Measurements from ENCODE around the gene KPNA6. TPM values are rescaled to one million over a fixed set of nuclear protein-coding genes. Genes with fewer than 3 reads are reported as not detected.

KPNA6 gene
- total and polyA plus RNA-seq, 9 of the 15 experiments (the other 6 are each of a cell fraction or from before 2014, with no cell fraction given): 20.1 to 54.6 (median 32.2) TPM

DNA sequence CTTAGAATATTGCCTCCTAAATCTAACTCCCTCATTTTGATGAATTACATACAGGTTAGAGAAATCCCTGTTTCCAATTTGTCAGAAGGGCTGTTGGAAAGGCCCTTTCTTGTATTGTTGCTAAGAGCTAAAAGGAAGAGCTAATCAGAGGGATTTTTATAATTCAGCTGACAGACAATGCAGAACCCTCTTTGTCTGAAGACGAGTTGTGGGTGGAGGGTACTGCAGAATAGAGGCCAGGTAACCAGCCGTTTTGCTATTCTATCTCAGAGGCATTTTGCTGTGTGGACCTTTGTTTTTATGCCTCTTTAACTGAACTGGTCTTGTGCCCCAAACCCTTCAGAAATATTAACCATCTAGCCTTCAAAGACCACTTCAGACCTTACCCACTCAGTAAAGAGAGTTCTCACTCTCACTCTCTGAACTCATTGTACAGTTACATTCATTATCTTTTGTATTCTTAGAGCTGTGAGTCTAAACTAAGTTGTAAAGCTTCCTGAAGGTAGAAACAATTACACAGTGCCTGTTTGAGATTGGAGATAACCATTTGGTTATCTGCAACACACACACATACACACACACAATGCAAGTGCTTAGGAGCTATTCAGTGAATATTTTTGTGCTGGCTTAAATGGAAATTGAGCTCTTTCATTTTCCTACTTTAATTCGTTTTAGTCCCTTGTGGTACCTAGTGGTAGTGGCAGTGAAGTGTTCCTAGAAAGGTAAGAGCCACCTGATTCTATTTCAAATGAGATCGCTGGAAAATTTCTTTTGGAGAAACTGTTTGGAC lies 19.7 kb downstream of the KPNA6 start (continued):
- TF ChIP-seq, protein P1, sequence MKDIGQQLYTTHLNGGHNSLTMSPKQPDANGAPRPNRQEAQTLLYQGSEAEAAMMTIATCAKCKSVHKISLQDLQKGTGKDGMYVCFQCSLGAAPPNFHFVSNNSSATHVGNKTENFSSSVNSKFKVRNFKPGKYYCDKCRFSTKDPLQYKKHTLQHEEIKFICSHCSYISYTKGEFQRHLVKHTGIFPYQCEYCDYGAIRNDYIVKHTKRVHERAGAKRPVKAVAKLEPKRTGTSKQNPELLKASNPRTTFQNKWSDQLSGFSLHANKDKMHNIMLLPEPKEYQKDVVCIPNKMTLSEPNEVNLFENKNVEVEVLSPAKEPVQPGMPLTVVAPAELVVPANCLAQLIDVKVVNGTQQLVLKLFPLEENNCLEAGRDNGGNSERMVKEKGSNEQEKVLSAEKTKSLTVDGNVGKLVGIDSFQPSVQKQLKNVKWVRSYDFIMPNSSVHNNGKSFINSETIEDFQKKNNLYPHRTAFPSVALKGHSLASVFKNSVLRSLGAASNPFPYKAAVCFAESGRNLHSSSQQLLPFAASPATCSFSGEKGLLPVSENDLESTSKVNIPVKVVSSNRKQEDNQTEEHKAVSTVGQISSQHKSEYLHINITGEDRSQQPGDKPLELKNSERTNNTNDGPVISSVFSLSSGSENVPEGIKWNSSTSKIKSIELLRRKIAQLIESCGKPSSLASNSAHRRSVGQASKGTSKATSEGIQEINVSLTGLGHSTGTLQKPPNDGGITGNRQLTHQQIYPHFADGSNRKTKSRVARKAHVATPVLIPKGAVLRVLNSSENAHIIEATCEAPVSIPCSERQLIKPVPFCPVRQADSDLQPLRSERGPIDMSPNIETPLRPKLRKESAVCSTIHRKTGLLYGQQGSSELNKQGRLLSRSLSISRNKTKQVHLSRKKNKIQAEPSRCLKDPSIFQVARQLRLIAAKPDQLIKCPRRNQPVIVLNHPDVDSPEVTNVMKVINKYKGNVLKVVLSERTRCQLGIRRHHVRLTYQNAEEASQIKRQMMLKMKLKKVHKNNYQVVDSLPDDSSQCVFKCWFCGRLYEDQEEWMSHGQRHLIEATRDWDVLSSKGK (CRISPR knock-in tag; IDR thresholded peaks at IDR 0.05): no peak
- TF ChIP-seq RBM15 (IDR thresholded peaks at IDR 0.05; ENCODE audit: insufficient read depth, low read length) (no peak), DMBX1 (CRISPR knock-in tag; IDR thresholded peaks at IDR 0.05; ENCODE audit: borderline replicate concordance) (no peak), NFXL1 (CRISPR knock-in tag; IDR thresholded peaks at IDR 0.05) (no peak), HDAC1 (IDR thresholded peaks at IDR 0.05) (0 out of 4 replicates have a peak, but pooled peaks of 1 of the 2 experiments have one; percentile 39), LEF1 (IDR thresholded peaks at IDR 0.05) (peak; percentile 84), MBD2 (IDR thresholded peaks at IDR 0.05; ENCODE audit: borderline replicate concordance, low read depth) (0 out of 2 replicates have a peak, but pooled peaks have one; percentile 39), SMARCC2 (IDR thresholded peaks at IDR 0.05; ENCODE audit: low read depth) (peak; percentile 80), NCOA2 (IDR thresholded peaks at IDR 0.05; ENCODE audit: partially characterized antibody in 2 of 2) (peak in 1 of 2 experiments; percentile 52), YBX1 (IDR thresholded peaks at IDR 0.05) (no peak), ATF1 (CRISPR knock-in tag; IDR thresholded peaks at IDR 0.05) (no peak), ATF1 (tag; IDR thresholded peaks at IDR 0.05) (0 out of 2 replicates have a peak, but pooled peaks have one; percentile 8), PML (IDR thresholded peaks at IDR 0.05; ENCODE audit: low read length) (peak; percentile 61; the same call in 1 of the 2 replicates), POLR2H (tag; IDR thresholded peaks at IDR 0.05; ENCODE audit: low read depth) (0 out of 2 replicates have a peak, but pooled peaks have one; percentile 37), ZFPM2 (CRISPR knock-in tag; IDR thresholded peaks at IDR 0.05) (no peak), GATAD2A (IDR thresholded peaks at IDR 0.05) (peak; percentile 37; the same call in 1 of the 2 replicates), STAG1 (CRISPR knock-in tag; IDR thresholded peaks at IDR 0.05; ENCODE audit: borderline replicate concordance) (no peak), MTA2 (IDR thresholded peaks at IDR 0.05; ENCODE audit: low read depth) (peak; percentile 81), ZNF384 (IDR thresholded peaks at IDR 0.05; ENCODE audit: low read depth, low read length) (0 out of 2 replicates have a peak, but pooled peaks have one; percentile 38)
- TF ChIP-seq, protein P2, sequence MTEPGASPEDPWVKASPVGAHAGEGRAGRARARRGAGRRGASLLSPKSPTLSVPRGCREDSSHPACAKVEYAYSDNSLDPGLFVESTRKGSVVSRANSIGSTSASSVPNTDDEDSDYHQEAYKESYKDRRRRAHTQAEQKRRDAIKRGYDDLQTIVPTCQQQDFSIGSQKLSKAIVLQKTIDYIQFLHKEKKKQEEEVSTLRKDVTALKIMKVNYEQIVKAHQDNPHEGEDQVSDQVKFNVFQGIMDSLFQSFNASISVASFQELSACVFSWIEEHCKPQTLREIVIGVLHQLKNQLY (CRISPR knock-in tag; conservative IDR thresholded peaks at IDR 0.05): no peak
- TF ChIP-seq, protein P3, sequence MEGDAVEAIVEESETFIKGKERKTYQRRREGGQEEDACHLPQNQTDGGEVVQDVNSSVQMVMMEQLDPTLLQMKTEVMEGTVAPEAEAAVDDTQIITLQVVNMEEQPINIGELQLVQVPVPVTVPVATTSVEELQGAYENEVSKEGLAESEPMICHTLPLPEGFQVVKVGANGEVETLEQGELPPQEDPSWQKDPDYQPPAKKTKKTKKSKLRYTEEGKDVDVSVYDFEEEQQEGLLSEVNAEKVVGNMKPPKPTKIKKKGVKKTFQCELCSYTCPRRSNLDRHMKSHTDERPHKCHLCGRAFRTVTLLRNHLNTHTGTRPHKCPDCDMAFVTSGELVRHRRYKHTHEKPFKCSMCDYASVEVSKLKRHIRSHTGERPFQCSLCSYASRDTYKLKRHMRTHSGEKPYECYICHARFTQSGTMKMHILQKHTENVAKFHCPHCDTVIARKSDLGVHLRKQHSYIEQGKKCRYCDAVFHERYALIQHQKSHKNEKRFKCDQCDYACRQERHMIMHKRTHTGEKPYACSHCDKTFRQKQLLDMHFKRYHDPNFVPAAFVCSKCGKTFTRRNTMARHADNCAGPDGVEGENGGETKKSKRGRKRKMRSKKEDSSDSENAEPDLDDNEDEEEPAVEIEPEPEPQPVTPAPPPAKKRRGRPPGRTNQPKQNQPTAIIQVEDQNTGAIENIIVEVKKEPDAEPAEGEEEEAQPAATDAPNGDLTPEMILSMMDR (IDR thresholded peaks at IDR 0.05 in 2 of 3, conservative IDR thresholded peaks at IDR 0.05 in 1 of 3; ENCODE audit: insufficient read depth in 2 of 3, low read depth in 1 of 3, low read length in 3 of 3): peak in 2 of 3 experiments; percentile 29 to 33; a peak in 2 of 6 replicates
